ENCODE results near the gene KRTDAP. TPM values are rescaled to one million over a fixed set of nuclear protein-coding genes. Genes with fewer than 3 reads are reported as not detected.

KRTDAP gene
- total RNA-seq, 3 donors from 2014 or later = not detected

GRCh38 chr19:35498984-35499527 is 8.8 kb upstream of the KRTDAP start:
- Histone ChIP-seq H3K4me1 (no peaks in the 10 kb centered on the region), H3K27ac (no peak overlapping the region), H3K27me3 (no peaks in the 10 kb centered on the region), H3K9me3 (no peaks in the 10 kb centered on the region), H3K36me3 (no peaks in the 10 kb centered on the region), H3K4me3 (no peak overlapping the region)
- intact Hi-C loops (cut with DNase I; ENCODE audit: low total_unique reads) = no loop called here
- TF ChIP-seq CTCF (IDR thresholded peaks at IDR 0.05) = no peak
- no peak for TF ChIP-seq POLR2AphosphoS5 (IDR thresholded peaks at IDR 0.05)
- TF ChIP-seq POLR2A (IDR thresholded peaks at IDR 0.05) = no peak
- no peak for DNase-seq (ENCODE audit: low spot score in 2 of 2)

- no peaks in the 10 kb centered on the region for H3K9me3 ChIP-seq
- no peaks in the 10 kb centered on the region for H3K27me3 ChIP-seq
- TF ChIP-seq CTCF (IDR thresholded peaks at IDR 0.05) (no peak), POLR2A (IDR thresholded peaks at IDR 0.05) (no peak), POLR2AphosphoS5 (IDR thresholded peaks at IDR 0.05) (no peak)
- no peak overlapping the region for H3K27ac ChIP-seq
- no peak for DNase-seq (ENCODE audit: low spot score in 2 of 2)
- intact Hi-C loops (cut with DNase I; ENCODE audit: low total_unique reads) = no loop called here
- no peaks in the 10 kb centered on the region for H3K36me3 ChIP-seq
- no peak overlapping the region for H3K4me3 ChIP-seq
- no peaks in the 10 kb centered on the region for H3K4me1 ChIP-seq
These were observed 8.0 kb upstream of the KRTDAP start for GRCh38 chr19:35498220-35498619.

- no peak for DNase-seq (ENCODE audit: low spot score in 2 of 2)
- H3K4me3 ChIP-seq = no peak overlapping the region
- H3K9me3 ChIP-seq = no peaks in the 10 kb centered on the region
- intact Hi-C loops (cut with DNase I; ENCODE audit: low total_unique reads) = no loop called here
- H3K4me1 ChIP-seq = no peaks in the 10 kb centered on the region
- TF ChIP-seq CTCF (IDR thresholded peaks at IDR 0.05) = no peak
- H3K27ac ChIP-seq = no peak overlapping the region
- no peaks in the 10 kb centered on the region for H3K27me3 ChIP-seq
- H3K36me3 ChIP-seq = no peaks in the 10 kb centered on the region
These were observed 7.1 kb upstream of the KRTDAP start for GRCh38 chr19:35497406-35497805.

GRCh38 chr19:35495107-35496064 is 5.1 kb upstream of the KRTDAP start:
- Histone ChIP-seq H3K4me3 (peak overlapping the region in 1 of 3 donors; percentile 49), H3K36me3 (no peaks in the 10 kb centered on the region), H3K27me3 (no peaks in the 10 kb centered on the region), H3K9me3 (no peaks in the 10 kb centered on the region), H3K4me1 (no peaks in the 10 kb centered on the region), H3K27ac (no peak overlapping the region)
- no peak for TF ChIP-seq POLR2AphosphoS5 (IDR thresholded peaks at IDR 0.05)
- peak; percentile 70 to 93 (median 93) for TF ChIP-seq CTCF (IDR thresholded peaks at IDR 0.05)
- intact Hi-C loops (cut with DNase I; ENCODE audit: low total_unique reads) = no loop called here
- peak; percentile 27 to 64 for DNase-seq (ENCODE audit: low spot score in 2 of 2)

GRCh38 chr19:35493971-35494370 is 3.7 kb upstream of the KRTDAP start:
- H3K4me3 ChIP-seq = no peak overlapping the region
- no peaks in the 10 kb centered on the region for H3K4me1 ChIP-seq
- intact Hi-C loops (cut with DNase I; ENCODE audit: low total_unique reads) = no loop called here
- H3K27ac ChIP-seq = no peak overlapping the region
- no peak for TF ChIP-seq POLR2AphosphoS5 (IDR thresholded peaks at IDR 0.05)
- no peak for TF ChIP-seq CTCF (IDR thresholded peaks at IDR 0.05)
- no peak for TF ChIP-seq POLR2A (IDR thresholded peaks at IDR 0.05)
- H3K9me3 ChIP-seq = no peaks in the 10 kb centered on the region
- no peaks in the 10 kb centered on the region for H3K27me3 ChIP-seq
- no peak for DNase-seq (ENCODE audit: low spot score in 2 of 2)
- H3K36me3 ChIP-seq = no peaks in the 10 kb centered on the region

Data from breast epithelium (tissue), 4 donors.